NCI-H128 (cell line): ENCODE measurements around the gene HAVCR1.
"Not testable (repeated sequence)": the region's sequence is repeated elsewhere in the genome, so short reads cannot be mapped to it uniquely, and the experiment has no call there.

Source experiments
- DNase-seq: peaks from one replicate; lab custom pipeline; 2025; ENCODE audit not compliant: unreplicated experiment; lab: John Stamatoyannopoulos, UW

The HAVCR1 gene

DNA sequence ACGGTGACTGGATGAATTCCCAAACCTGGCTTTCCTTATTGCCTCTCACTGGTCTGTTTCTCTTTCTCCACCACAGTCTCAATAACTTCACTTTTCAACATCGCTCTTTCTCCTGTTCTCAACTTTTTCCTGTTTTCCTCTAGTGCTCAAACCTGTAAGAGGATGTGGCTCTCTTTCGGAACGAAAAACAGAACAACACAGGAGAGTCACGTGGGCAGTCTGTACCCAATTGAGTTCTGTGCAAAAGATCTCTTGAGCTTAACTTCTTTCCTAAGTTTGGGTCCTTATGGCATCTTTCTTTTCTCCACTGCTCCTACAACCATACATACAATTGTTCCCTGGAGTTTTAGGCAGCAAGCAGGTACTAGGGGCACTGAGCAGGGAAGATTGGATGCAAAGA lies 8.9 kb downstream of the HAVCR1 start:
- DNase-seq: no peak

DNA sequence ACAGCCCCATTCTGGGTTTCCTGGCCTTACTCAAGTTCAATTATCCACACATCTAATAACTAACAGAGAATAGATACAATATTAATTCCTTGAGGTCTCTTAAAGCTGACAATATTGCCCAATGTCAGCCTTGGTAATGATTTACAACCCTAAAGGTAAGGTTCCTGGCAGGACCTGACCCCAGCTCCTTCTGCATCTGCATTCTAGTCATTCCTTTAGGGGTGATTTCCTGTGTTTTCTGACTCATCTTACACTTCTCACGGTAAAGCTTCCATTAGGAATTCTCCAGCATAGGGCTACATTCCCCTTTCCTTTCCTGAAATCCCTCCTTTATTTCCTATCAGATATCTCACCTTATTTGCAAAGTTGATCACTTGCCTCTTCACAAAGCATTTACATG lies 9.3 kb downstream of the HAVCR1 start:
- DNase-seq: no peak

DNA sequence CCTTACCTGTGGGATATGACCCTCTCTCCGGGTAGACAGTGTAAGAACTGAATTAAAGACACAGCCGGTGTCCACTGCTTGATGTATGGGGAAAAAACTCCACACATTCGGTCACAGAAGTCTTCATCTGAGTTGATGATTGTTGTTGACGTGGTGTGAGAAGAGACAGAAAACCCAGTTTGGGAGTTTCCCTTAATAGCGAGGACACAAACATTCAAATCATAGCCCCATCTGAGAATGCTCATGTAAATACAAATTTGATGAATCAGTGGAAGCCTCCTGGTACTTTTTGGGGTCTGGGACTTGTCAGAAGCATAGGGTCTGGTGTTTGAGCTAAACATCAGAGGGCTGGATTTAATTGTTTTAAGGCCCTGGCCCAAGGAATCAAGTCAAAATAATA lies 11.0 kb downstream of the HAVCR1 start:
- DNase-seq: no peak

DNA sequence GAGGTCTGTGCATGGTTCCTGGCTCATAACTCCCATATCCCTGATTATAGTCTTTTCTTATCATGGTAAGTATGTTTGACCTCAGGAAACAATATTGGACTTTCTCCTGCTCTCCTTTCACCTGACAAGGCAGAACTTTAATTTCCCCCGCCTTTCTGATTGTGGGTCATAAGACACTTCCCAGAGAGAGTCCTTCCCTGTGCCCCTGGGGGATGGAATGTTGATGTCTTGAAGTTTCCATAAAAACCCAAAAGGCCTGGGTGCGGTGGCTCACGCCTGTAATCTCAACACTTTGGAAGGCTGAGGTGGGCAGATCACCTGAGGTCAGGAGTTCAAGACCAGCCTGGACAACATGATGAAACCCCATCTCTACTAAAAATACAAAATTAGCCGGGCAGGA lies 11.9 kb downstream of the HAVCR1 start:
- DNase-seq: not testable (repeated sequence)

GRCh38 chr5:157046041-157046440 lies 12.9 kb downstream of the HAVCR1 start:
- DNase-seq: no peak

- DNase-seq: no peak
Observed at GRCh38 chr5:157045601-157046000, 13.3 kb downstream of the HAVCR1 start.

DNA sequence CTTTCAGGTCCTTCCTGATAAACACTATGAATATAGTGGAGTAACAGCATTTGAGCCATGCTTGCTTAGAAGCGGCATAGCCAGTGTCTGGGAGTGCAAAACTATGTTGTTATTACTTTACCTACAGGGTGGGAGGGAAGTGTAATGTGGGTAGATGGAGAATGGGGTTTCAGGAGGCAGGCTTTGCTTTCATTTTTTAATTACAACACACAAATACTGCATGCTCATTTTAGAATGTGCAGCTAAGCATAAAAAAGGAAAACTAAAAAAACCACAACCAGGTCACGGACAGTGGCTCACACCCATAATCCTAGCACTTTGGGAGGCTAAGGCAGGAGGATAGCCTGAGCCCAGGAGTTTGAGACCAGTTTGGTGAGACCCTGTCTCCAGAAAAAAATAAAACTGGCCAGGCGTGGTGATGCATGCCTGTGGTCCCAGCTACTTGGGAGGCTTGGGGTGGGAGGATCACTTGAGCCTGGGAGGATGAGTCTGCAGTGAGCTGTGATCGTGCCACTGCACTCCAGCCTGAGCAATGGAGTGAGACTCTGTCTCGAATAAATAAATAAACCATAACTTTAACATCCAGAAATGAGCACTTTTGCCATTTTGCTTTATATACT lies 20.2 kb downstream of the HAVCR1 start:
- DNase-seq: no peak

DNA sequence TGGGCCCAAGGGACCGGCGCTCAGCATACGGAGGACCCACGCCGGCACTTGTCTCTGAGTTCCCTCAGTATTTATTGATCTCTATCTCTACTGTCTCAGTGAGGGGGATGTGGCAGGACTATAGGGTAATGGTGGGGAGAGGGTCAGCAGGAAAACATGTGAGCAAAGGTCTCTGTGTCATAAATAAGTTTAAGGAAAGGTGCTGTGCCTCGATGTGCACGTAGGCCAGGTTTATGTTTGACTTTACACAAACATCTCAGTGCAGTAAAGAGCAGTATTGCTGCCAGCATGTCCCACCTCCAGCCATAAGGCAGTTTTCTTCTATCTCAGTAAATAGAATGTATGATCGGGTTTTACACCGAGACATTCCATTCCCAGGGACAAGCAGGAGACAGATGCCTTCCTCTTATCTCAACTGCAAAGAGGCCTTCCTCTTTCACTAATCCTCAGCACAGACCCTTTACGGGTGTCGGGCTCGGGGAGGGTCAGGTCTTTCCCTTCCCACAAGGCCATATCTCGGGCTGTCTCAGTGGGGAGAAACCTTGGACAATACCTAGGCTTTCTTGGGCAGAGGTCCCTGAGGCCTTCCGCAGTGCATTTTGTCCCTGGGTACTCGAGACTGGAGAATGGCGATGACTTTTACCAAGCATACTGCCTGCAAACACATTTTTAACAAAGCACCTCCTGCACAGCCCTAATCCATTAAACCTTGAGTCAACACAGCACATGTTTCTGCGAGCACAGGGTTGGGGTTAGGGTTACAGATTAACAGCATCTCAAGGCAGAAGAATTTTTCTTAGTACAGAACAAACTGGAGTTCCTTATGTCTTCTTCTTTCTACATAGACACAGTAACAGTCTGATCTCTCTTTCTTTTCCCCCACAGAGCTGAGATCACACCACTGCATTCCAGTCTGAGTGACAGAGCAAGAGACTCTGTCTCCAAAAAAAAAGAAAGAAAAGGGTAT lies 24.5 kb downstream of the HAVCR1 start:
- DNase-seq: not testable (repeated sequence)

DNA sequence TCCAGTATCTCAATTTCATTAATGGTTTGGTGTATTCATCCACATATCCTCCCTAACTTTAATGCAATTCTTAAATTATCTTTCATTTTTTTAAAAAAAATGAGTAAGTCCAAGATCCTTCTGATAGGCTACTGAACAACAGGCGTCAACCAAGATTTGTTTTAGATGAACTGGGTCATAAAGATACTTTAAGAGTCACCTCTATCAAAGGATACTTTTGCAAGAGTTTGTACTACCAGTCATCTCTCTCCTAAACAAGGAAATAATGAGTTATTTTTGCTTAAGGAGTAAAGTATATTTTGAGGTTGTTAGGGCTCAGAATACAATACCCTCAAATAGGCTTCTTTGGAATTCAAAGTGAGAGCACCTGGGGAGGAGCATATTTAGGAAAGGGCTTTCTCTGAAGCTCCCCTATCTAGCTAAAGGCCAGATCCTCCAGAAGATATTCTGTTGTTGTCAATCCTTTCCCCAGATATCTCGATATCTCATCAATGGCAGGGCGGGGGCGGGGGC lies 25.8 kb downstream of the HAVCR1 start:
- DNase-seq: no peak

DNA sequence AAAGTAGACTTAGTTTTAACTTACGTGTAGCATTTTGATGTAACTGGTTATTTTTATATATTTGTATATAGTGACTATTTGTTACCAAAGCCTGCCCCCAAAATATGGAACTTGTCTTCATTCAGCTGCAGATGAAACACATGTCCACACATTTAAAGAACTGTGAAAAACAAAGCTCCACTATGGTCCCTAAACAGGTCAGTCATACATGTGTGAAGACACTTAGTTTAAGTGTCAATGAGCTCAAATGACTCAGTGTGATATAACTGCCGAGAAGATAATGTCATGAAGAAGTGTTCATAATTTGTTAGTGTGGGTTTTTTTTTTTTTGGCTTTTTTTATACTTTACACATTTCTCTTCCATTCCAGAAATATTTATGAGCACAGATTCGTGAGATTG lies 28.2 kb downstream of the HAVCR1 start:
- DNase-seq: no peak

DNA sequence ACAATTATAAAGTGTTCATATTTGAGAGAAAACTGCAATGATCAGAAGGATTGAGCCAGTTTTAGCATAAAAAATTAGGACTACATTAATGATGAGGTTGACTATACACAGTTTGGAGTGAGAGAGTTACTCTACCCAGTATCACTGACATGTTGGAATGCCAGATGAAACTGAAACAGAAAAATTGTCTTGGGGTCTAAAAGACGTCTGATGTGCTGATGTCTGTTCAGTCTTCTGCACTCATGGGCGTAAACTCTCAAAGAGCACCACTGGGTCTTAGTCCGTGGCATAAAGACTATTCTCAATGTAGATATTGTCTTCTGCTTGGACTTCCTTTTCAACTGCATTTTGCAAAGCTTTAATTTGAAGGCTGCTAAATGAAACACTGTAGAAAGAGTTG lies 29.5 kb downstream of the HAVCR1 start:
- no peak for DNase-seq

DNA sequence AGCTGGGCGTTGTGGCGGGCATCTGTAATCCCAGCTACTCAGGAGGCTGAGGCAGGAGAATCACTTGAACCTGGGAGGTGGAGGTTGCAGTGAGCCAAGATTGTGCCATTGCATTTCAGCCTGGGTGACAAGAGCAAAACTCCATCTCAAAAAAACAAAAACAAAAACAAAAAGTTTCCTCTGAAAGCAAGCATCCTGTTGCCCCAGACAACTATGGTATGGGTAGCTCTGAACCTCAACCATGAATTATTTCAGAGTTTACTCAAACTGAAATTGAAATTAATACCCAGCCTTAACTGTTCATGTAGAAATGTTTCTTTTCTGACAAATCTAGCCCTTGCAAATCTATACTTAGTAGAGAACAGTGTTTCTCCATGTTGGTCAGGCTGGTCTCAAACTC lies 31.3 kb downstream of the HAVCR1 start:
- not testable (repeated sequence) for DNase-seq

- DNase-seq: no peak
Observed at GRCh38 chr5:157026789-157027424, 32.0 kb downstream of the HAVCR1 start.

- no peak for DNase-seq
Observed at GRCh38 chr5:157025093-157025698, 33.7 kb downstream of the HAVCR1 start.

DNA sequence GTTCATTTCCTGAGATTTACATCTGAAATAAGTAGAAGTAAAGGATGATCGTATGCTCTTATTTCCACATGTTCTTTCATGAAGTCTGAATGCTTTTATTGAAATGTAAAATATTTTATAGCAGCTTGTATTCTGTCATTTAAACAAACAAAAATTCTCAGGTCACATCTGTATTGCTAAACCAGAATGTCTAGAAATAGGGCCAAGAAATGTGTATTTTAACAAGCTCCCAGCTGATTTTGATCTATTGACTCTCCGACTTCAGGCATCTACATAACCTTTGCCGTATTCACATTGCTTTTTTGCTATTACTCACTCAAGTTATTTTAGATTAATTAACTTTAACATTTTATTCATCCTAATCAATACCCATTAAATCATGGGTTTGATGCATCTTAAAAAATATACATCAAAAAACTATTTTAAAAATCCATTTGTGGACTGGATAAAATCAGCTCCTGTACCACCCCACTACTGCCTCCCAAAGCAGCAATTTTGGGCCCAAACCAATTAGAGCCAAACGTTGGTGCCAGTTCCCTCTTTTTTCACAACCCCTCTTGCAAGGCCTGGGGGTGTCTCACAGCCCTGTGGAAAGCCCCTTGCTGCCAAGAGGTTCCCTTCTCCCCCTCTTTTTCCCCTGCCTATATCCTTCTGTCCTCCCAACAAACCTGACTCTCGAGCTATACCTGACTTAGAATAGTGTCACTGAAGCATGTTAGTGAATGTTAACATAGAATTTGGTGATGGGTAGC lies 34.5 kb downstream of the HAVCR1 start:
- DNase-seq: no peak

DNA sequence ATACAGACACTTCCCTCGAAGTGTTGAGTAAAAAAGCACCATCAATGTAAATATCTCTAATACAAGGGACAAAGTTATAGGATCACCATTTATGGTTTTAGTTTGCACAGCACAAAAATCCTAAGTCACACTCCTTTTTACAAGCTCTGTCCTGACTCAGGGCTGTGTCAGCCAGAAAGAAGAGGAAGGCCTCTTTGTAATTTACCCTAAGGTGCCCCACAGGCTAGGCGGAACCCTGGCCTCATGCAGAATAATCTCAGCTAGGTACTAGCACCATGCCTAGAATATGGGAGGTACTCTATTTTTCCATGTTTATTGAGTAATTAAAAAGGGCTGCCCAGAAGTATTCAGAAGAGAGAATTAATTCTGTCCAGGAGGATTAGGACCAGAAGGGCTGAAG lies 36.9 kb downstream of the HAVCR1 start:
- DNase-seq: no peak

- no peak for DNase-seq
Observed at GRCh38 chr5:157020511-157021222, 38.2 kb downstream of the HAVCR1 start.

- no peak for DNase-seq
Observed at GRCh38 chr5:157020002-157020401, 38.9 kb downstream of the HAVCR1 start.

DNA sequence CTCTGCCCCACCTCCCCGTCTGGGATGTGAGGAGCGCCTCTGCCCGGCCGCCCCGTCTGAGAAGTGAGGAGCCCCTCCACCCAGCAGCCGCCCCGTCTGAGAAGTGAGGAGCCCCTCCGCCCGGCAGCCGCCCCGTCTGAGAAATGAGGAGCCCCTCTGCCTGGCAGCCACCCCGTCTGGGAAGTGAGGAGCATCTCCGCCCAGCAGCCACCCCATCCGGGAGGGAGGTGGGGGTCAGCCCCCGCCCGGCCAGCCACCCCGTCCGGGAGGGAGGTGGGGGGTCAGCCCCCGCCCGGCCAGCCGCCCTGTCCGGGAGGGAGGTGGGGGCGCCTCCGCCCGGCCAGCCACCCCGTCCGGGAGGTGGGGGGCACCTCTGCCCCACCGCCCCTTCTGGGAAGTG lies 44.8 kb downstream of the HAVCR1 start:
- DNase-seq: not testable (repeated sequence)

- DNase-seq: no peak
Observed at GRCh38 chr5:157006262-157006661, 52.7 kb downstream of the HAVCR1 start.
